B cell (primary cell): ENCODE data around the gene PLCG2. TPM values are rescaled to one million over a fixed set of nuclear protein-coding genes. Genes with fewer than 3 reads are reported as not detected.

ENCODE experiments used
- ATAC-seq: fragments of 200-7000 bp; cut with Tn5 transposase; one replicate; pipeline ENCODE4 v1.10.0; 2021; ENCODE audit warnings: low read depth, mild to moderate bottlenecking, moderate number of reproducible peaks, moderate library complexity
- CTCF ChIA-PET: fragments of 350-600 bp; sonication (Branson Sonifier 250); formaldehyde crosslinking; loops from one replicate; lab custom pipeline; 2021; ENCODE audit warnings: antibody characterized with exemption, inconsistent platforms; lab: Charles Lee
- POLR2A ChIA-PET: fragments of 350-600 bp; sonication (Branson Sonifier 250); formaldehyde crosslinking; loops from one replicate; lab custom pipeline; 2021; ENCODE audit warnings: antibody characterized with exemption; lab: Charles Lee
- DNase-seq: peaks from one replicate; pipeline ENCODE4 v3.0.0; 2013
- H2AFZ ChIP-seq: 2 replicates; pipeline ENCODE4 v1.6.1; 2012; ENCODE audit warnings: mild to moderate bottlenecking, low read depth, low read length; ENCODE audit not compliant: insufficient read depth, poor library complexity, severe bottlenecking
- H3K27ac ChIP-seq, 2 donors: 1 replicate in 1 of 2; 2 replicates in 1 of 2; pipeline ENCODE4 v1.5.1; 2012 to 2013; ENCODE audit warnings: low read length in 2 of 2, mild to moderate bottlenecking in 2 of 2, moderate library complexity in 1 of 2
- H3K27me3 ChIP-seq, 4 experiments: fragments of 200-600 bp in 1 of 4; sonication (generic) in 1 of 4; replicated peaks in 1 of 4; 1 replicate in 2 of 4; 2 replicates in 2 of 4; pipeline versions ENCODE4 v1.6.1 to v1.7.0; 2013 to 2016; ENCODE audit warnings: low read length in 3 of 4, mild to moderate bottlenecking in 2 of 4, mixed read lengths in 1 of 4, moderate library complexity in 1 of 4; ENCODE audit not compliant: insufficient read depth in 4 of 4, control insufficient read depth in 3 of 4; ENCODE audit errors: control extremely low read depth in 1 of 4
- H3K36me3 ChIP-seq, 2 experiments: replicated peaks in 1 of 2; 1 replicate in 1 of 2; 2 replicates in 1 of 2; pipeline versions ENCODE4 v1.6.1 to v1.7.1; 2013; ENCODE audit warnings: low read length in 1 of 2; ENCODE audit not compliant: insufficient read depth in 2 of 2, control insufficient read depth in 1 of 2; ENCODE audit errors: control extremely low read depth in 1 of 2, extremely low read depth in 1 of 2
- H3K4me1 ChIP-seq, 2 donors: fragments of 200-600 bp in 1 of 2; sonication (generic) in 1 of 2; 1 replicate in 1 of 2; 2 replicates in 1 of 2; pipeline versions ENCODE4 v1.5.1 to v1.6.1; 2013 to 2017; ENCODE audit warnings: low read length in 2 of 2; ENCODE audit not compliant: control insufficient read depth in 2 of 2, insufficient read depth in 2 of 2
- H3K4me2 ChIP-seq: replicated peaks from 2 replicates; pipeline ENCODE3; 2012; ENCODE audit warnings: mild to moderate bottlenecking, low read depth, low read length; ENCODE audit not compliant: poor library complexity, severe bottlenecking
- H3K4me3 ChIP-seq, 5 experiments: fragments of 200-600 bp in 1 of 5; sonication (generic) in 1 of 5; 1 replicate in 3 of 5; 2 replicates in 2 of 5; pipeline versions ENCODE4 v1.5.1 to v1.7.0; 2011 to 2016; ENCODE audit warnings: low read length in 4 of 5, mild to moderate bottlenecking in 4 of 5, low read depth in 2 of 5, control low read depth in 1 of 5, moderate library complexity in 1 of 5; ENCODE audit not compliant: insufficient read depth in 1 of 5; ENCODE audit errors: control extremely low read depth in 1 of 5, extremely low read depth in 1 of 5
- H3K79me2 ChIP-seq: fragments of 200-600 bp; sonication (generic); one replicate; pipeline ENCODE4 v1.6.0; 2016; ENCODE audit warnings: low read length; ENCODE audit not compliant: control insufficient read depth, insufficient read depth
- H3K9ac ChIP-seq: fragments of 200-600 bp; sonication (generic); 2 replicates; pipeline ENCODE4 v1.6.1; 2017; ENCODE audit warnings: mild to moderate bottlenecking, low read length, moderate library complexity
- H3K9me3 ChIP-seq, 3 donors: one replicate each; pipeline versions ENCODE4 v1.6.1 to v1.7.1; 2013; ENCODE audit warnings: low read length in 2 of 3; ENCODE audit not compliant: control insufficient read depth in 2 of 3, insufficient read depth in 1 of 3; ENCODE audit errors: control extremely low read depth in 1 of 3
- H4K20me1 ChIP-seq: 2 replicates; pipeline ENCODE4 v1.6.0; 2012; ENCODE audit warnings: mild to moderate bottlenecking, low read length; ENCODE audit not compliant: insufficient read depth, control insufficient read depth, poor library complexity, severe bottlenecking
- H3K27ac Mint-ChIP-seq: one replicate; pipeline ENCODE4 v1.8.0; 2021; ENCODE audit warnings: mixed read lengths
- H3K27me3 Mint-ChIP-seq: one replicate; pipeline ENCODE4 v1.8.0; 2021; ENCODE audit warnings: mixed read lengths
- H3K4me1 Mint-ChIP-seq: one replicate; pipeline ENCODE4 v1.8.0; 2021; ENCODE audit warnings: mixed read lengths
- H3K4me3 Mint-ChIP-seq: one replicate; pipeline ENCODE4 v1.8.0; 2021; ENCODE audit warnings: mixed read lengths
- H3K9me3 Mint-ChIP-seq: one replicate; pipeline ENCODE4 v1.8.0; 2022; ENCODE audit warnings: mixed read lengths; ENCODE audit not compliant: insufficient read depth
- CTCF ChIP-seq: fragments of 200-600 bp; IDR thresholded peaks from one replicate; pipeline ENCODE4 v1.8.0; 2022; ENCODE audit warnings: antibody characterized with exemption, mild to moderate bottlenecking
- EZH2 ChIP-seq: IDR thresholded peaks from 2 replicates; pipeline ENCODE4 v1.6.1; 2012; ENCODE audit warnings: borderline replicate concordance, low read depth, mild to moderate bottlenecking, moderate library complexity, low read length; ENCODE audit not compliant: insufficient read depth, poor library complexity, severe bottlenecking
- WGBS: methylation state at CpG from one replicate; pipeline ENCODE4 v1.1.5; 2013; ENCODE audit warnings: missing lambda C conversion rate; ENCODE audit not compliant: insufficient coverage; 5-methylcytosine and 5-hydroxymethylcytosine counted together
- intact Hi-C: fragments of 100-400 bp; cut with micrococcal nuclease; formaldehyde crosslinking; loops from one replicate; pipeline ENCODE4 v1.10.0; 2022
- polyA plus RNA-seq: library from polyadenylated mRNA; depleted of rRNA; stranded (reverse); fragments of >200 nt; gene quantifications from 2 replicates; pipeline ENCODE4 v1.2.3, GENCODE V29; 2012
- total RNA-seq, 2 donors: library from RNA; stranded (reverse); fragments of 120-200 nt in 1 of 2; gene quantifications; 1 replicate in 1 of 2; 2 replicates in 1 of 2; pipeline versions ENCODE4 v1.2.3 to v1.2.4, GENCODE V29; 2013 to 2022

Gene PLCG2
- total and polyA plus RNA-seq, 2 donors (not counting 1 experiment from before 2014, with no cell fraction given) = 194 to 812 TPM

GRCh38 chr16:81833751-81834150, 54.7 kb downstream of the PLCG2 start:
- Histone ChIP-seq H4K20me1 (peaks cover 41% of the 10 kb centered on the region), H3K4me2 (peak overlapping the region; percentile 53), H3K4me1 (peaks cover 94 to 100% of the 10 kb centered on the region in 2 donors), H3K9ac (no peak overlapping the region), H3K4me3 (no peak overlapping the region), H3K27me3 (no peaks in the 10 kb centered on the region), H3K36me3 (peaks cover 0 to 25% of the 10 kb centered on the region in 2 experiments), H3K9me3 (no peaks in the 10 kb centered on the region), H3K27ac (peak overlapping the region; percentile 41 to 77), H2AFZ (no peak overlapping the region), H3K79me2 (peaks cover 98% of the 10 kb centered on the region)
- 90% methylated on average over 10 of the region's 10 CpGs for WGBS
- intact Hi-C loops = loop anchor here (10.0 kb wide), 1 partner anchor 329 kb away; no protein-coding TSS in a partner anchor
- no peak for TF ChIP-seq CTCF
- no peak for TF ChIP-seq EZH2
- POLR2A ChIA-PET = interaction anchor here (1.4 to 1.6 kb wide), 2 partner anchors 15 to 36 kb away, joined by 3 to 4 read pairs; no protein-coding TSS in a partner anchor
- no peaks in the 10 kb centered on the region for H3K9me3 Mint-ChIP-seq
- ATAC-seq (no peak), DNase-seq (no peak)
- H3K4me1 Mint-ChIP-seq = peaks cover 89% of the 10 kb centered on the region
- peak overlapping the region; percentile 87 for H3K27ac Mint-ChIP-seq
- peak overlapping the region; percentile 69 for H3K4me3 Mint-ChIP-seq
- CTCF ChIA-PET = interaction anchor here (0.8 to 1.9 kb wide), 5 partner anchors 11 to 96 kb away, joined by 3 to 10 read pairs (median 4); no protein-coding TSS in a partner anchor
- H3K27me3 Mint-ChIP-seq = no peaks in the 10 kb centered on the region

DNA sequence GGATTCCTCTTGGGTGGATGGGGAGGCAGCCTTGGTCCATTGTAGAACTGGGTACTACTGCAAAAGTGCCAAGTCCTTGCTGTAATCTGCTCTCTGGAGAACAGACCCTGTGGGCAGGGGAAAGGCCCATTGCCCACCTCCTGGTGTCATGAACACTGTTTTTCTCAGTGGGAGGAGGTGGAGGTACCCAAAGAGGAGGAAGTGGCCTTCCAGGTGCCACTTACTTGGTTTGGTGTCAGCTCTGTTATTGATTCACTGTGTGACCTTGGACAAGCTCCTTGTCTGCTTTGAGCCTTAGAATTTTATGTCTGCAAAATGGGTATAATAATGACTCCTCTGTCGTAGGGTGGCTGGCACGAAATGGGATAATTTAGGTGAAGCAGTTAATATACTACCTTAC, 55.8 kb downstream of the PLCG2 start:
- ATAC-seq (no peak), DNase-seq (no peak)
- peak overlapping the region; percentile 69 for H3K4me3 Mint-ChIP-seq
- no peak overlapping the region for H3K9ac ChIP-seq
- H3K79me2 ChIP-seq = peaks cover 97% of the 10 kb centered on the region
- H4K20me1 ChIP-seq = peaks cover 41% of the 10 kb centered on the region
- ChIA-PET CTCF (interaction anchor here (0.6 to 1.9 kb wide), 15 partner anchors 12 to 341 kb away, joined by 3 to 10 read pairs (median 4); no protein-coding TSS in a partner anchor), POLR2A (interaction anchor here (0.6 to 3.1 kb wide), 4 partner anchors 12 to 61 kb away, joined by 3 to 11 read pairs (median 6); no protein-coding TSS in a partner anchor)
- H3K27ac ChIP-seq = peak overlapping the region; percentile 41 to 77
- peaks cover 87% of the 10 kb centered on the region for H3K4me1 Mint-ChIP-seq
- intact Hi-C loops = loop anchor here (10.0 kb wide), 1 partner anchor 330 kb away; no protein-coding TSS in a partner anchor
- TF ChIP-seq EZH2 (no peak), CTCF (no peak)
- H2AFZ ChIP-seq = no peak overlapping the region
- no peak overlapping the region for H3K4me3 ChIP-seq
- H3K4me2 ChIP-seq = peak overlapping the region; percentile 53
- no peaks in the 10 kb centered on the region for H3K9me3 ChIP-seq
- no peaks in the 10 kb centered on the region for H3K27me3 Mint-ChIP-seq
- peaks cover 92 to 98% of the 10 kb centered on the region in 2 donors for H3K4me1 ChIP-seq
- peak overlapping the region; percentile 87 for H3K27ac Mint-ChIP-seq
- no peaks in the 10 kb centered on the region for H3K9me3 Mint-ChIP-seq
- H3K27me3 ChIP-seq = no peaks in the 10 kb centered on the region
- no CpG with 5 or more reads among the region's 2 CpGs for WGBS
- peaks cover 0 to 23% of the 10 kb centered on the region in 2 experiments for H3K36me3 ChIP-seq
